ENCODE results near the gene VEPH1. TPM values are rescaled to one million over a fixed set of nuclear protein-coding genes. Genes with fewer than 3 reads are reported as not detected.
A peak's percentile ranks its signal among the peaks of the same experiment; 100 is the strongest.

Gene VEPH1
- total RNA-seq, 1 donor from 2014 or later: 2.2 TPM

DNA sequence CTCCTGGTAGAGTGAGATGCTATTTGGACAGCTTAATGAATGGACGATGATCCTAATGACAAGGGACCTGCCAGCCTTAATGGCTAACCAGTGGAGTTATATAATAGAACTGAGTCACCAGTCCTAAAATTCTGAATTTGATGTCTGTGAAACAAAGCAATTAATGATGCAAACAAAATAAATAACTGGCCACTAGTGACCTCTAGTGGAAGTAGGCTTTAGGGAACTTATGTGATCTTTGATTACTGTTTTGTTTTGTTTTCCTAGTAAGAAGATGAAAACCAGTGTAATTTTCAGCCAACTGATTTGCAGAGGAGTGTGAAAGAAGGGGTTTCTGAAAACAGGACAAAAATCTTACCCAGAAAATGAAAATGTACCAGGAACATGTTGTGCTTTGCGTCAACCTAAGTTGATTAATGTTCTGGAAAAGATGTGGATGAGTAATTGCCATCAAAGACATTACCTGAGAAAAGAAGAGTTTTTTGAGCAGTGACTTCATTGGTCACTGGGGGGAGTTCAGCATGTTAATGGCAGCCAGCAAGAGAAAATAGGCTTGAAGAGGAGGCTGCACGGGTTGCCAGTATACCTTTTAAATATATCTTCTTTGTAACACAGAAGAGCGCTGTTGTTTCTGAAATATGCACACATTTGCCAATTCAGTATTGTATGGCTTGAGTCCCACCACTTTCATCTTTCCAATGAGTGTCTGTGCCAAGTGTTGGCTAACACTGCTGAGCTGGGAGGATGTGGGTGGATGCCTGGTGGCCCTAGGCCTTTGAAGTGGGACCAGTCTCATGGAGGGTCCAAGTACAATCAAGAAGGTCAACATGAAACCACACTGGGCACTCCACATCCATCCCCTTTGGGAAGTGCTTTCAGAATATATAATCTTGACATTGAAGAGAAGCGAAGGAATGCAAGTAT lies 9.3 kb downstream of the VEPH1 start:
- Mint-ChIP-seq H3K27ac (ENCODE audit: unreplicated experiment) (no peak overlapping the region), H3K4me1 (ENCODE audit: low read depth) (peaks cover 21% of the 10 kb centered on the region), H3K36me3 (ENCODE audit: low read depth) (no peaks in the 10 kb centered on the region), H3K9me3 (ENCODE audit: low read depth) (no peaks in the 10 kb centered on the region), H3K27me3 (ENCODE audit: low read depth) (no peaks in the 10 kb centered on the region), H3K4me3 (ENCODE audit: unreplicated experiment) (no peak overlapping the region)
- no peak for DNase-seq (ENCODE audit: low spot score)
- TF ChIP-seq, protein P1, sequence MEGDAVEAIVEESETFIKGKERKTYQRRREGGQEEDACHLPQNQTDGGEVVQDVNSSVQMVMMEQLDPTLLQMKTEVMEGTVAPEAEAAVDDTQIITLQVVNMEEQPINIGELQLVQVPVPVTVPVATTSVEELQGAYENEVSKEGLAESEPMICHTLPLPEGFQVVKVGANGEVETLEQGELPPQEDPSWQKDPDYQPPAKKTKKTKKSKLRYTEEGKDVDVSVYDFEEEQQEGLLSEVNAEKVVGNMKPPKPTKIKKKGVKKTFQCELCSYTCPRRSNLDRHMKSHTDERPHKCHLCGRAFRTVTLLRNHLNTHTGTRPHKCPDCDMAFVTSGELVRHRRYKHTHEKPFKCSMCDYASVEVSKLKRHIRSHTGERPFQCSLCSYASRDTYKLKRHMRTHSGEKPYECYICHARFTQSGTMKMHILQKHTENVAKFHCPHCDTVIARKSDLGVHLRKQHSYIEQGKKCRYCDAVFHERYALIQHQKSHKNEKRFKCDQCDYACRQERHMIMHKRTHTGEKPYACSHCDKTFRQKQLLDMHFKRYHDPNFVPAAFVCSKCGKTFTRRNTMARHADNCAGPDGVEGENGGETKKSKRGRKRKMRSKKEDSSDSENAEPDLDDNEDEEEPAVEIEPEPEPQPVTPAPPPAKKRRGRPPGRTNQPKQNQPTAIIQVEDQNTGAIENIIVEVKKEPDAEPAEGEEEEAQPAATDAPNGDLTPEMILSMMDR (IDR thresholded peaks at IDR 0.05): peak; percentile 94

DNA sequence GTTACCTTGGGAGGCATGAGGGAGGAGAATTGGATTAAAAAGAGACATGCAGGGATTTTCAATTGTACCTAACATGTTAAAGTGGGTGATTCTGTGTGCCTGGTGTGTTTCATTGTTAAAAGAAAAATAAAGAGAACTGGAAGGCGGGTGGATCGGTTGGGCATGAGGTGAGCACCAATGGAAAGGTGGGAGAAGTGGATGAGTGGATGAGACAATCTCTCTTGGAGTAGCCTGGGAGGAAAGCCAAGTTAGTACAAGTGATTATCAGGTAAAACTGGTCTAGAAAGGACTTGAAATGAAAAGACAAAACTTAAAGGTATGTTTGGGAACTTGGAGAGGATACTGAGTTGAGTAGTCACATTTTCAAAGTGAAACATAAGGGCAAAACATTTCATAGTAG lies 12.1 kb downstream of the VEPH1 start:
- Mint-ChIP-seq H3K9me3 (ENCODE audit: low read depth) (no peaks in the 10 kb centered on the region), H3K36me3 (ENCODE audit: low read depth) (no peaks in the 10 kb centered on the region), H3K27ac (ENCODE audit: unreplicated experiment) (no peak overlapping the region), H3K27me3 (ENCODE audit: low read depth) (no peaks in the 10 kb centered on the region), H3K4me3 (ENCODE audit: unreplicated experiment) (no peak overlapping the region), H3K4me1 (ENCODE audit: low read depth) (peaks cover 18% of the 10 kb centered on the region)
- TF ChIP-seq, protein P1 (IDR thresholded peaks at IDR 0.05): no peak
- no peak for DNase-seq (ENCODE audit: low spot score)

DNA sequence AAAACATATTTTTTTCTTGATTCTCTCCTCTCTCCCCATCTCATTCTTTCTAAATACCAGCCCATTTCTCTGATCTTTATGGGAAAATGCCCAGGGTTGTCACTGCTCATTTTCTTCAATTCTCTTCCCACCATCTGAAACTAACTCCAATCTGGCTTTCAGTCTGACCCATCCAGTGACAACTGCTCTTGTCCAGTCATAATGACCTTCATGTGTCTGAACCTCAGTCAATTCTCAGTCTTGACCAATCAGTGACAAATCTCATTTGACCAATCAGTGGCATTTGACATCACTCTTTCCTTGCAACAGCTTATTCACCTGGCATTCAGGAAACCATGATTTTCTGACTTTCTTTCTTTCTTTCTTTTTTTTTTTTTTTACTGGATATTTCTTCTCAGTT lies 15.1 kb downstream of the VEPH1 start:
- TF ChIP-seq, protein P1 (IDR thresholded peaks at IDR 0.05): no peak
- H3K9me3 Mint-ChIP-seq (ENCODE audit: low read depth): no peaks in the 10 kb centered on the region
- H3K36me3 Mint-ChIP-seq (ENCODE audit: low read depth): no peaks in the 10 kb centered on the region
- H3K4me1 Mint-ChIP-seq (ENCODE audit: low read depth): no peaks in the 10 kb centered on the region
- no peaks in the 10 kb centered on the region for H3K27me3 Mint-ChIP-seq (ENCODE audit: low read depth)
- H3K4me3 Mint-ChIP-seq (ENCODE audit: unreplicated experiment): no peak overlapping the region
- no peak overlapping the region for H3K27ac Mint-ChIP-seq (ENCODE audit: unreplicated experiment)
- DNase-seq (ENCODE audit: low spot score): no peak

DNA sequence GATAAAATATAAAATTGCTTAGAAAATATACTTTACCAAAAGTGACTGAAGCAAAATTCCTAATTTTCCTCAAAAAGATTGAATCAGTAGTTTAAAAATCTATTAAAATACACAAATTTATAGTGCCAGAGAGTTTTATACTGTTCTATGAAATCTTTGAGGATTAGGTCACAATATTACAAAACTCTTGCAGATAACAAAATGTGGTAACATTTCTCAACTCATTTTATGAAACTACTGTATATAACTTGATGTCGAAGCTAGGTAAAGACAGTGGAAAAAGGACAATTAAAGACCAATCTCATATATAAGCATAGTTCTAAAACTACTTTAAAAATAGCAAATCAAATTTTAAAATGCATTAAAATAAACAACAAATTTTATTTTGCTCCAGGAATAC lies 15.9 kb downstream of the VEPH1 start:
- H3K4me3 Mint-ChIP-seq (ENCODE audit: unreplicated experiment): no peak overlapping the region
- no peaks in the 10 kb centered on the region for H3K36me3 Mint-ChIP-seq (ENCODE audit: low read depth)
- DNase-seq (ENCODE audit: low spot score): no peak
- H3K4me1 Mint-ChIP-seq (ENCODE audit: low read depth): no peaks in the 10 kb centered on the region
- peaks cover 2% of the 10 kb centered on the region for H3K9me3 Mint-ChIP-seq (ENCODE audit: low read depth)
- TF ChIP-seq, protein P1 (IDR thresholded peaks at IDR 0.05): no peak
- H3K27me3 Mint-ChIP-seq (ENCODE audit: low read depth): no peaks in the 10 kb centered on the region
- no peak overlapping the region for H3K27ac Mint-ChIP-seq (ENCODE audit: unreplicated experiment)

DNA sequence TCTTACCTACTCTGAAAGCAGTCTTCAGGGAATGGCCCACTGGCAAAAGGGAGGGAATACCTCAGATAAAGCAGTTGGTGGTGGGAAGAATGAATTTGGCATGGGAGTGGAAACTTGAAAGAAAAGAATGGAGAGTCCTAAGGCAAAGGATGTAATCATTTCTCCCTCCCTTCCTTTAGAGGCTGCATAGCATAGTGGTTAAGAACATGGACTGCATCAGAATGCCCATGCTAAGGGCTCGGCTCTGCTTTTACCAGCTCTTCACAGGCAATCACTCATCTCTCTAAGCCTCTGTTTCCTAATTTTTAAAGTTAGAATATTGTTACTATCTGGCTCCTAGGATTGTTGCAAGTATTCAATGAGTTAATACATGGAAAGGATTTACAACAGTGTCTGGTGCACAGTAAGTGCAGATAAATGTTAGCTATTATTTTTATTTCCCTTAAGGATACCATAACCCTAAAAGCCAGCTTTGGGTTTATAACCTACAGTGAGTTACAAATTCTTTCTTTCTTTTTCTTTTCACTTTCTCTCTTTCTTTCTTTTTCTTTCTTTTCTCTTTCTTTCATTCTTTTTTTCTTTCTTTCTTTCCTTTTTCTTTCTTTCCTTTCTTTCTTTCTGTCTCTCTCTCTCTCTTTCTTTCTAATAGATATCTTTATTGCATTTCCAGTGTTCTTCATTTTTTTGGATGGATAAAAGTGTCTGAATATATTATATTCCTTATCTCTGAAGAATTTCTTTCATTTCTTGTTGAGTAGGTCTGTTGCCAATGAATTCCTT lies 23.6 kb downstream of the VEPH1 start:
- H3K36me3 Mint-ChIP-seq (ENCODE audit: low read depth): no peaks in the 10 kb centered on the region
- no peak overlapping the region for H3K27ac Mint-ChIP-seq (ENCODE audit: unreplicated experiment)
- no peak for DNase-seq (ENCODE audit: low spot score)
- no peaks in the 10 kb centered on the region for H3K27me3 Mint-ChIP-seq (ENCODE audit: low read depth)
- H3K4me3 Mint-ChIP-seq (ENCODE audit: unreplicated experiment): no peak overlapping the region
- H3K4me1 Mint-ChIP-seq (ENCODE audit: low read depth): no peaks in the 10 kb centered on the region
- TF ChIP-seq, protein P1 (IDR thresholded peaks at IDR 0.05): no peak
- peaks cover 5% of the 10 kb centered on the region for H3K9me3 Mint-ChIP-seq (ENCODE audit: low read depth)

All from chondrocyte (in vitro differentiated cells).